Smooth muscle cell (in vitro differentiated cells): ENCODE measurements around the gene STX5. TPM values are rescaled to one million over a fixed set of nuclear protein-coding genes. Genes with fewer than 3 reads are reported as not detected.

Source experiments
- DNase-seq: peaks from one replicate; lab custom pipeline; 2025; ENCODE audit not compliant: unreplicated experiment; lab: John Stamatoyannopoulos, UW
- H2AFZ ChIP-seq: fragments of 200-600 bp; sonication (generic); 2 replicates; pipeline ENCODE4 v1.6.0; 2016; ENCODE audit warnings: antibody characterized with exemption, low read depth, mild to moderate bottlenecking
- H3F3A ChIP-seq: fragments of 200-600 bp; sonication (generic); 2 replicates; pipeline ENCODE4 v1.6.0; 2017; ENCODE audit warnings: antibody characterized with exemption, low read depth
- H3K27ac ChIP-seq: fragments of 200-600 bp; sonication (generic); 2 replicates; pipeline ENCODE4 v1.5.1; 2016; ENCODE audit warnings: low read depth, mild to moderate bottlenecking
- H3K27me3 ChIP-seq: fragments of 200-600 bp; sonication (generic); 2 replicates; pipeline ENCODE4 v1.6.1; 2016; ENCODE audit warnings: low read depth, mild to moderate bottlenecking
- H3K36me3 ChIP-seq: fragments of 200-600 bp; sonication (generic); 2 replicates; pipeline ENCODE4 v1.5.1; 2016; ENCODE audit warnings: low read depth
- H3K4me1 ChIP-seq: fragments of 200-600 bp; sonication (generic); 2 replicates; pipeline ENCODE4 v1.5.1; 2016; ENCODE audit warnings: low read depth
- H3K4me2 ChIP-seq: fragments of 200-600 bp; sonication (generic); 2 replicates; pipeline ENCODE4 v1.6.0; 2016; ENCODE audit warnings: mild to moderate bottlenecking
- H3K4me3 ChIP-seq: fragments of 200-600 bp; sonication (generic); 2 replicates; pipeline ENCODE4 v1.5.1; 2016; ENCODE audit warnings: mild to moderate bottlenecking
- H3K79me2 ChIP-seq: fragments of 200-600 bp; sonication (generic); 2 replicates; pipeline ENCODE4 v1.6.0; 2016; ENCODE audit warnings: low read depth, mild to moderate bottlenecking
- H3K9ac ChIP-seq: fragments of 200-600 bp; sonication (generic); 2 replicates; pipeline ENCODE4 v1.6.0; 2016; ENCODE audit warnings: low read depth
- H3K9me3 ChIP-seq: fragments of 200-600 bp; sonication (generic); replicated peaks from 2 replicates; pipeline ENCODE4 v1.5.1; 2016; ENCODE audit warnings: low read depth
- H4K20me1 ChIP-seq: fragments of 200-600 bp; sonication (generic); 2 replicates; pipeline ENCODE4 v1.6.0; 2016; ENCODE audit warnings: low read depth
- WGBS: methylation state at CpG from one replicate; pipeline ENCODE4 v1.1.7; 2016; ENCODE audit warnings: low lambda C conversion rate; 5-methylcytosine and 5-hydroxymethylcytosine counted together
- polyA plus RNA-seq: library from polyadenylated mRNA; unstranded; fragments of >200 nt; fragmentation: Nextera tagmentation; extraction: Ambion mirVana; gene quantifications from 2 replicates; pipeline ENCODE4 v1.2.1, GENCODE V29; 2016
- total RNA-seq: library from RNA; depleted of rRNA; stranded (reverse); fragments of >200 nt; gene quantifications from 2 replicates; pipeline ENCODE4 v1.2.3, GENCODE V29; 2014
- TF ChIP-seq, protein P1 (sequence below): fragments of 200-600 bp; sonication (generic); IDR thresholded peaks from 2 replicates; pipeline ENCODE4 v1.5.1; 2017; ENCODE audit warnings: borderline replicate concordance, mild to moderate bottlenecking, antibody characterized with exemption; ENCODE audit not compliant: insufficient read depth, poor library complexity, severe bottlenecking

Gene STX5
- total and polyA plus RNA-seq, 2 experiments from 2014 or later: 44.6 to 67.9 TPM

DNA sequence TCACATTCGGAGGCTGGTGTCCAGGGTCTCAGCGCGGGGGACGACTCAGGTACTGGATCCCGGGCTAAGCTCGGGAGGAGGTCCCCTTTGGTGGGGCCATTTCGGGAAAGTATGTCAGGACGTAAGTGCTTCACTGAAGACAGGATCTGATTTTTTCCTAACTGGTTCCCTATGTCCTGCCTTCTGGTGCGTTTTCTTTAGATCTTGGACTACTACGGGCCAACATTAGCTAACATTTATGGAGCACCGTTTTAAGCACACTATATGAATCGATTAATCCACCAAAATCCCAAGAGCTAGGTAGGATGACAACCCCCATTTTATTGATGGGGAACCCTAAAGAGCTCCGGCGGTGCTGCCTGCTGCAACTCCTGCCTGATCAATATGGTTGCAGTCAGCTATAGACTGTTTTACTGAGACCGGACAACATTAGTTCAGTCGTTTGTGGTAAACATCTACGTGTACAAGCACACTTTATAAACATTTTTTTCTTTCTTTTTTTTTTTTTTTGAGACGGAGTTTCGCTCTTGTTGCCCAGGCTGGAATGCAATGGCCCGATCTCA is 24.6 kb upstream of the STX5 start:
- Histone ChIP-seq H2AFZ (peak overlapping the region; percentile 89), H3K36me3 (peaks cover 16% of the 10 kb centered on the region), H3K4me2 (peak overlapping the region; percentile 96), H3K27me3 (no peaks in the 10 kb centered on the region), H3K9me3 (no peaks in the 10 kb centered on the region), H3K4me1 (peaks cover 44% of the 10 kb centered on the region), H3K9ac (peak overlapping the region; percentile 88), H3K79me2 (peaks cover 30% of the 10 kb centered on the region), H3F3A (peaks cover 62% of the 10 kb centered on the region), H3K4me3 (peak overlapping the region; percentile 73), H3K27ac (peak overlapping the region; percentile 93), H4K20me1 (peaks cover 41% of the 10 kb centered on the region)
- TF ChIP-seq, protein P1, sequence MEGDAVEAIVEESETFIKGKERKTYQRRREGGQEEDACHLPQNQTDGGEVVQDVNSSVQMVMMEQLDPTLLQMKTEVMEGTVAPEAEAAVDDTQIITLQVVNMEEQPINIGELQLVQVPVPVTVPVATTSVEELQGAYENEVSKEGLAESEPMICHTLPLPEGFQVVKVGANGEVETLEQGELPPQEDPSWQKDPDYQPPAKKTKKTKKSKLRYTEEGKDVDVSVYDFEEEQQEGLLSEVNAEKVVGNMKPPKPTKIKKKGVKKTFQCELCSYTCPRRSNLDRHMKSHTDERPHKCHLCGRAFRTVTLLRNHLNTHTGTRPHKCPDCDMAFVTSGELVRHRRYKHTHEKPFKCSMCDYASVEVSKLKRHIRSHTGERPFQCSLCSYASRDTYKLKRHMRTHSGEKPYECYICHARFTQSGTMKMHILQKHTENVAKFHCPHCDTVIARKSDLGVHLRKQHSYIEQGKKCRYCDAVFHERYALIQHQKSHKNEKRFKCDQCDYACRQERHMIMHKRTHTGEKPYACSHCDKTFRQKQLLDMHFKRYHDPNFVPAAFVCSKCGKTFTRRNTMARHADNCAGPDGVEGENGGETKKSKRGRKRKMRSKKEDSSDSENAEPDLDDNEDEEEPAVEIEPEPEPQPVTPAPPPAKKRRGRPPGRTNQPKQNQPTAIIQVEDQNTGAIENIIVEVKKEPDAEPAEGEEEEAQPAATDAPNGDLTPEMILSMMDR: no peak
- WGBS: 2% methylated on average over 20 of the region's 20 CpGs
- DNase-seq: no peak

DNA sequence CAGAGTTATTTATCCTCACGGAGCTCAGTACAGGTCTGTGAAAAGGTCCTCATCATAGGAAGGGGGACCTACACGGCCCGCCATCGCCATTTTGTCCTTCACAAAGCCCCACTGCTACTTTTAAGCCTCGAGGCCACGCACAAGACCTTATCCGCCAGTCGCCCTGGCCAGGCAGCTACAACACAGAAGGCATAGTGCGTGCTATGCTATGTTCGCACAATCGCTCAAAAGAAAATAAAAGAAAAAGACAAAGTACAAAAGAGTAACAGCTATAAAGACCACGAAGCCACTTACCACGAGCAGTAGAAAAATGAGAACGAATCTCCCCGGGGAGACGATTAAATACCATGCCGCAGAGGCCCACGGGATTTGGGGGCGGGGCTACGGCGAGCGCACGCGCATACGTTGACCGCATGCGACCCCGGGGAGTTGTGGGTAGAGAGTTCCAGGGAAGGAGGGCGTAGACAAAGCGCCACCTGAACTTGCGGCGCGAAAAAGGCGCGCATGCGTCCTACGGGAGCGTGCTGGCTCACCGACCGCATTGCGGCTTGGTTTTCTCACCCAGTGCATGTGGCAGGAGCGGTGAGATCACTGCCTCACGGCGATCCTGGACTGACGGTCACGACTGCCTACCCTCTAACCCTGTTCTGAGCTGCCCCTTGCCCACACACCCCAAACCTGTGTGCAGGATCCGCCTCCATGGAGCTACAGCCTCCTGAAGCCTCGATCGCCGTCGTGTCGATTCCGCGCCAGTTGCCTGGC is 23.9 kb upstream of the STX5 start:
- H2AFZ ChIP-seq: peak overlapping the region; percentile 89
- TF ChIP-seq, protein P1: no peak
- H3K27ac ChIP-seq: peak overlapping the region; percentile 93
- under 1% methylated on average over 54 of the region's 54 CpGs for WGBS
- peak; percentile 91 for DNase-seq
- H3K4me2 ChIP-seq: peak overlapping the region; percentile 96
- H4K20me1 ChIP-seq: peaks cover 41% of the 10 kb centered on the region
- peaks cover 39% of the 10 kb centered on the region for H3K4me1 ChIP-seq
- H3K79me2 ChIP-seq: peaks cover 30% of the 10 kb centered on the region
- H3F3A ChIP-seq: peaks cover 65% of the 10 kb centered on the region
- H3K9ac ChIP-seq: peak overlapping the region; percentile 88
- H3K4me3 ChIP-seq: peak overlapping the region; percentile 73
- H3K36me3 ChIP-seq: peaks cover 16% of the 10 kb centered on the region
- H3K27me3 ChIP-seq: no peaks in the 10 kb centered on the region
- H3K9me3 ChIP-seq: no peaks in the 10 kb centered on the region

DNA sequence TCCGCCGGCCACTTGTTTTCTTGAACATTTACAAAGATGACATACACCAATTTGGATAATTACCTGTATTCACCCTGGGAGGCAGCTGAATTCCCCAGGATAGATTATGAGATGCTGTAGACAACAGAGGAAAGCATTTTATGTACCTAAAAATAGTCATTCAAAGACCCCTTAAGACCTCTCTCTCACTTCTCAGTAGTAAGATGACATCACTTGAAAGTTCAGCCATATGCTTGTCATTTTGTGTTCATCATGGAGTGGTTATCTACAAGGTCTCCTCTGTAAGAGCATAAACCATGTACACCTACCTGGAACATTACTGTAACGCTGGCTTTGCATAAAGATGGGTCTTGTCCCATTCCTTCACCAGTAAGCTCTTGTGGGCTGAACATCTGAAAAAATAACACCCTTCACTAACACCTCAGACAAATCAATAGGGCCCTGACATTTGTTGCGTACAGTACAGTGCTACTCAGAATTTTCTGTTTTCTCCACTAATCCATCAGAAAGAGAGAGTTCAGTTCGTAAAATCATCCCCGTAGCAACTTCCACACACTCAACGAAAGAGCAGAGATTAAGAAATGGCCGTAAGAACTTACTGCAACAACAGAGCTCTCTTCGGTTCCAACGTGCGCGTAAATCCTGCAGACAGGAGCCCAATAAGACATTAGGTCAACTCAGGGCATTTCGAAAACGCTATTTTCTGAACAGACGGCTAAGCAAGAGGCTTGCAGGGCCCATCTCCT is 23.1 kb upstream of the STX5 start:
- H3K36me3 ChIP-seq: peaks cover 16% of the 10 kb centered on the region
- H3K79me2 ChIP-seq: peaks cover 30% of the 10 kb centered on the region
- H3K4me2 ChIP-seq: peak overlapping the region; percentile 88
- no peak overlapping the region for H2AFZ ChIP-seq
- no peak for DNase-seq
- H3K9ac ChIP-seq: peak overlapping the region; percentile 75
- H3K9me3 ChIP-seq: no peaks in the 10 kb centered on the region
- H4K20me1 ChIP-seq: peaks cover 41% of the 10 kb centered on the region
- H3K4me1 ChIP-seq: peaks cover 39% of the 10 kb centered on the region
- H3K4me3 ChIP-seq: peak overlapping the region; percentile 73
- H3F3A ChIP-seq: peaks cover 63% of the 10 kb centered on the region
- peak overlapping the region; percentile 51 for H3K27ac ChIP-seq
- TF ChIP-seq, protein P1: no peak
- H3K27me3 ChIP-seq: no peaks in the 10 kb centered on the region
- under 1% methylated on average over 15 of the region's 15 CpGs for WGBS
